AG04449 (cell line): ENCODE measurements around the gene SLC6A12.

ENCODE experiments used
- CTCF ChIA-PET: fragments of 350-600 bp; formaldehyde crosslinking; extraction: SDS; loops from one replicate; lab custom pipeline; 2021; ENCODE audit warnings: antibody characterized with exemption; lab: Yijun Ruan, JAX
- POLR2A ChIA-PET: fragments of 400-600, 350-600 bp; formaldehyde crosslinking; extraction: SDS; loops from one replicate; lab custom pipeline; 2020; ENCODE audit warnings: antibody characterized with exemption, inconsistent platforms; lab: Yijun Ruan, JAX
- DNase-seq: peaks from one replicate; pipeline ENCODE4 v3.0.0-alpha.2; 2010; ENCODE audit warnings: low read depth, low spot score
- H3K4me3 ChIP-seq: 2 replicates; pipeline ENCODE4 v1.5.1; 2011; ENCODE audit warnings: low read depth, mild to moderate bottlenecking, control low read depth, low read length
- CTCF ChIP-seq: IDR thresholded peaks from one replicate; pipeline ENCODE4 v1.5.1; 2011; ENCODE audit warnings: mild to moderate bottlenecking, moderate library complexity, low read length, control low read depth, inconsistent platforms; ENCODE audit not compliant: insufficient read depth; ENCODE audit errors: missing control alignments

Gene SLC6A12

DNA sequence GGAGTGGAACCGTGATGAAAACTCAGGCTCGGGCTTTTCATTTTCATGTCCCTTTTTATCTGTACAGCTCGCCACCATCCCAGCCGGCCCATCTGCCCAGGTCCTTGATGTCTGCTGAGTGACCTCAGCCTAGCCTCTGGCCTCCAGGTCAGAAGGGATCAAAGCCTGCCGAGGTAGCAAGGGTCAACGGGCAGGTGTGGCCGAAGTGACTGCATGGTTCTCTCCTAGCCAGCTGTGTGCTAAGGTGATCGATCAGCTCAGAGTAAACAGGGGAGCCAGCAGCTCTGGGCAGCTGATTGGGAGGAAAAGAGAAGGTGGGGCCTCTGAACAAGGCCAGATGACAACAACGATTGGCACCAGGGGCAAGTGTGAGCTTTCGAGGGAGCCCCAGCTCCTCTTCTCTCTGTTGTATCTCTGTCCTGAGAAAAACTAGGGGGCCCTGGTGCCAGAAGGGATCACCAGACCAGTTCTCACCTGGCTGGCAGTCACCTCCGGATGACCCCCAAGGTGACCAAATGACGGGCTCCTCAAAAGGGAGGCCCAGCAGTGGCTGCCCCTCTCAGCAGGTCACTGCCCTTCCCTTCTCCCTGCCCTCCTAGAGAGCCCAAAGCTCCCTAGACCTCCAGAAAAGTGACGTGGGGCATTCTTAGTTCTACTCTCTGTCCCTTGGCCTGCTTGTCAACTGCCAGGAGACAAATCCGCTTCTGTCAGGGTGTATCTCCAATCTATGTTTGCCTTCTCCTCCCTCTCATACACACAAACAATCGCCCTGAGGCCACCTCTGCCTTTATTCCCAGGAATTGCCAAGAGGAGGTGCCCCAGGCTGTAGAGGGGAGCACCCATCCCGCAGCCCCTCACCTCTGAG lies 3.4 kb downstream of the SLC6A12 start:
- no peak for TF ChIP-seq CTCF
- POLR2A ChIA-PET: no interaction called here
- H3K4me3 ChIP-seq: no peak overlapping the region
- DNase-seq: no peak
- CTCF ChIA-PET: interaction anchor here (1.0 to 1.4 kb wide), 2 partner anchors 10 to 21 kb away, joined by 4 to 6 read pairs; no protein-coding TSS in a partner anchor

DNA sequence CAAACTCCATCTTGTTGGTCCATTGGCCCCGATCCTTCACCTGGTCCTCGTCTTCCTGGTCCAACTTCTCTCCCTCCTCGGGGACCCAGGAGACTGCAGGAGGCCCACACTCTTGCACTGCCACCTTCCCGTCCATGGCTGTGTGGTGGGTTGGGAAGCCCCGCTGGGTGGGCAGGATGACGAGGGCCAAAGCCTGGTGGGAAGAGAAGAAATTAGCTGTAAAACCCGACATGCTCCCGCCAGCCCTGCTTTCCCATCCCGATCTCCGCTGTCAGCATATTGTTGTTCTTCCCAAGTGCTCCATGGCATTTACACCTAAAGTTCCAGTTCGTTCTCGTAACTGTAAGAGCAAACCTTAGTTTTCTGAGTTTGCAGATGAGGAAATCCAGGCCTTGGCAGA lies 4.1 kb downstream of the SLC6A12 start:
- CTCF ChIA-PET: interaction anchor here (1.0 to 1.4 kb wide), 2 partner anchors 10 to 21 kb away, joined by 4 to 6 read pairs; no protein-coding TSS in a partner anchor
- POLR2A ChIA-PET: no interaction called here
- no peak for TF ChIP-seq CTCF
- no peak for DNase-seq
- H3K4me3 ChIP-seq: no peak overlapping the region

DNA sequence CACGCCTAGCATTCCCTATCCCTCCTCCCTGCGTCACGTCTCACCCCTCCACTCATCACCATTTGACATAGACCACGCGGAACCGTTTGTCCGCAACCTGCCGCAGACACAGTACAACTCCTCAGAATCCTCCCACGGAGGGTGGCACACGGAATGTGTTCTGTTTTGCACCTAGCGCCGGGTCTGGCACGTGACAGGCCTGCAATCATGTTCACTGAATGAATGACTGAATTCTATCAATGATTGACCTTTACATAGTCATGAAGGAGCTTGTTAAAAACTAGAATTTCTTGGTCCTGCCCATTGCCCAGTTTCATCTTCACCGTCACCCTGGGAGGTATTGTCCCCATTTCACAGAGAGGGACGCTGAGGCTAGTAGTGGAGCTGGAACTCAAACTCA lies 4.7 kb downstream of the SLC6A12 start:
- POLR2A ChIA-PET: no interaction called here
- CTCF ChIA-PET: no interaction called here
- no peak overlapping the region for H3K4me3 ChIP-seq
- DNase-seq: no peak
- TF ChIP-seq CTCF: no peak

DNA sequence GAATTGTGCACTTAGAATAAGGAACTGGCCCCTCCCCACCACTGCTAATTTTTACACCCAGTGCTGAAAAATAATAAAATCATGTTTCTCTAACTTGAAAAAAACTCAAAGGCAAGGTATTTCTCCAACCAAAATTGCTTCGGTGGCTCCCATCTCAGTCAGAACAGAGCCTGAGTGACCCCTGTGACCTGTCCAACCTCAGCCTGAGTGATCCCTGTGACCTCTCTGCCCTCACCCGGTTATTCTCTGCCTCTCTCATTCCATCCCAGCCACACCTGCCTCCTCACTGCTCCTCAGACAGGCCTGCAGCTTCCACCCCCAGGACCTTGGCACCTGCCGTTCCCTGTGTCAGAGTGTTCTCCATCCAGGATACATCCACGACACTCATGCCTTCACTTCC lies 5.1 kb downstream of the SLC6A12 start:
- ChIA-PET POLR2A (no interaction called here), CTCF (no interaction called here)
- TF ChIP-seq CTCF: no peak

GRCh38 chr12:207804-208203 lies 6.2 kb downstream of the SLC6A12 start:
- CTCF ChIA-PET: no interaction called here
- H3K4me3 ChIP-seq: no peak overlapping the region
- POLR2A ChIA-PET: no interaction called here
- no peak for TF ChIP-seq CTCF
- DNase-seq: no peak

More for the DNA sequence above, 5.1 kb downstream of the SLC6A12 start:
- no peak for DNase-seq
- no peak overlapping the region for H3K4me3 ChIP-seq

DNA sequence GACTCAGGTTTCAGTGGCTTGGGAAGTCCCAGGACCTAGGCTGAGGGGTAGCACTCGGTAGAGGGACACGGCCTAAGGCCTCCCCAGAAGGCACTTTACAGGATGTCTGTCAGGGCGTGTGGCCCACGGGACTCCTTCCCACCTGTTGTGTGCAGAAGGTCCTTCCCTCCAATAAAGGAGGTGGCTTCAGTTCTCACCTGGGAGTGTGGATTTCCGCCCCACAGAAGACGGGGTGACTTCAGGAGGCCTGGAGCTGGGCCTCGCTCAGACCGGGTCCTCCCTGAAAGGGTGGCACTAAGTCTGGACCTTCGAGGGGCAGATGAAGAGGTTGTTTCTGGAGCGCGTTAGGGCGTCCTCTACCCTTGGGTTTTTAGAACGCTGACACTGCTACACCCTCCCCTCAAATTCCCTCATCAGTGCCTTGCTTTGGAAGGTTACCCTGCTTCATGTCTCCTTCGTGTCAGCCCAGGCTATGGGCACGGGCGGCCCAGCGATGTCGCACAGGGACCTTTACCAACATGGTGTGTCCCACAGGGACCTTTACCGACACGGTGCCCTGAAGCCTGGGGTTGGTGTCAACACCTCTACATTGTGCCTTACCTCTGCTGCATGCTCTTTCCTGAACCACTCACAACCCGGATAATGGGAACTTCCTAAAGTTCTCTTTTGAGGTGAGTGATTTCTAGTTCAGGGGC lies 7.1 kb downstream of the SLC6A12 start:
- TF ChIP-seq CTCF: no peak
- no peak for DNase-seq
- CTCF ChIA-PET: no interaction called here
- H3K4me3 ChIP-seq: no peak overlapping the region
- POLR2A ChIA-PET: no interaction called here
